Esophagus muscularis mucosa (tissue), 3 donors: ENCODE data around the gene GAB1.

ENCODE experiments used
- CTCF ChIP-seq, 3 experiments: fragments of 200-600 bp in 2 of 3; fragments of 450-650 bp in 1 of 3; sonication (generic) in 2 of 3; IDR thresholded peaks; one replicate each; pipeline ENCODE4 v1.5.1; 2017 to 2019; ENCODE audit warnings: antibody characterized with exemption in 3 of 3, mild to moderate bottlenecking in 2 of 3, moderate library complexity in 1 of 3
- POLR2A ChIP-seq: fragments of 450-650 bp; IDR thresholded peaks from one replicate; pipeline ENCODE4 v1.6.1; 2017; ENCODE audit warnings: antibody characterized with exemption, moderate library complexity, mild to moderate bottlenecking, low read depth
- POLR2AphosphoS5 ChIP-seq, 2 donors: sonication (generic); formaldehyde crosslinking; IDR thresholded peaks; one replicate each; pipeline ENCODE4 v1.6.1; 2017; ENCODE audit warnings: antibody characterized with exemption in 2 of 2

- TF ChIP-seq POLR2AphosphoS5 (IDR thresholded peaks at IDR 0.05), result no peak
- TF ChIP-seq CTCF (IDR thresholded peaks at IDR 0.05), result no peak
- TF ChIP-seq POLR2A, result no peak
Observed at GRCh38 chr4:143353797-143354196, 17.1 kb downstream of the GAB1 start.
